Measurements from ENCODE around the gene SEC14L5. TPM values are rescaled to one million over a fixed set of nuclear protein-coding genes. Genes with fewer than 3 reads are reported as not detected.

The SEC14L5 gene
- total and polyA plus RNA-seq, 2 of the 4 experiments (the other 2 are of a cell fraction): 0.07 TPM; not detected in 1

DNA sequence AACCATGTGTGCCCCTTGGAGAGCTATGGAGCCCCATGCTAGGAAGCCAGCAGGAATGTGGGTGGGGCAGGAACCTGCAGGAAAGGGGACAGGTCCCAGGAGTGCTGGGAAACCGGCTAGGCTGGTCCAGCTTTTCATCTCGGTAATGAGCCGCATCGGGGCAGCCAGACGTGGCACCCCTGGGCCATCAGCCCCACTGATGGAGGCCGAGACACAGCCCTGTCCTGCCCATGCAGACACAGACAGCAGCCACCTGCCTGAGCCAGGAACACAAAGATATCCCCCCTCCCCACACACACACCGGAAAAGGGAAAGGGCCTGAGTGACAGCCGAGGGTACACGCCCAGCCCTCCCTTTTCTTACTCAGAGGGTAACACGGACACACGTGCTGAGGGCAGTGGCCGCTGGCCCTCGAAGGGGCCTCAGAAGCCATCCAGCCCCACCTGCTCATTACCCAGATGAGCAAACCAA is 39.3 kb upstream of the SEC14L5 start:
- H2BK15ac ChIP-seq (ENCODE audit: low read depth, low read length): no peak overlapping the region
- peaks cover 14% of the 10 kb centered on the region for H3K4me1 ChIP-seq (ENCODE audit: control insufficient read depth, insufficient read depth, low read length)
- no peaks in the 10 kb centered on the region for H3K36me3 ChIP-seq (ENCODE audit: control insufficient read depth, insufficient read depth, low read length)
- no peak for TF ChIP-seq CHD1 (IDR thresholded peaks at IDR 0.05; ENCODE audit: low read depth, low read length)
- TF ChIP-seq SMC3 (IDR thresholded peaks at IDR 0.05; ENCODE audit: low read depth, low read length): no peak
- TF ChIP-seq, protein P1, sequence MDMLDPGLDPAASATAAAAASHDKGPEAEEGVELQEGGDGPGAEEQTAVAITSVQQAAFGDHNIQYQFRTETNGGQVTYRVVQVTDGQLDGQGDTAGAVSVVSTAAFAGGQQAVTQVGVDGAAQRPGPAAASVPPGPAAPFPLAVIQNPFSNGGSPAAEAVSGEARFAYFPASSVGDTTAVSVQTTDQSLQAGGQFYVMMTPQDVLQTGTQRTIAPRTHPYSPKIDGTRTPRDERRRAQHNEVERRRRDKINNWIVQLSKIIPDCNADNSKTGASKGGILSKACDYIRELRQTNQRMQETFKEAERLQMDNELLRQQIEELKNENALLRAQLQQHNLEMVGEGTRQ (IDR thresholded peaks at IDR 0.05; ENCODE audit: low read depth, low read length): no peak
- no peak for TF ChIP-seq BHLHE40 (IDR thresholded peaks at IDR 0.05; ENCODE audit: low read depth, low read length)
- TF ChIP-seq NFE2L2 (IDR thresholded peaks at IDR 0.05; ENCODE audit: low read depth, low read length): no peak
- TF ChIP-seq, protein P2, sequence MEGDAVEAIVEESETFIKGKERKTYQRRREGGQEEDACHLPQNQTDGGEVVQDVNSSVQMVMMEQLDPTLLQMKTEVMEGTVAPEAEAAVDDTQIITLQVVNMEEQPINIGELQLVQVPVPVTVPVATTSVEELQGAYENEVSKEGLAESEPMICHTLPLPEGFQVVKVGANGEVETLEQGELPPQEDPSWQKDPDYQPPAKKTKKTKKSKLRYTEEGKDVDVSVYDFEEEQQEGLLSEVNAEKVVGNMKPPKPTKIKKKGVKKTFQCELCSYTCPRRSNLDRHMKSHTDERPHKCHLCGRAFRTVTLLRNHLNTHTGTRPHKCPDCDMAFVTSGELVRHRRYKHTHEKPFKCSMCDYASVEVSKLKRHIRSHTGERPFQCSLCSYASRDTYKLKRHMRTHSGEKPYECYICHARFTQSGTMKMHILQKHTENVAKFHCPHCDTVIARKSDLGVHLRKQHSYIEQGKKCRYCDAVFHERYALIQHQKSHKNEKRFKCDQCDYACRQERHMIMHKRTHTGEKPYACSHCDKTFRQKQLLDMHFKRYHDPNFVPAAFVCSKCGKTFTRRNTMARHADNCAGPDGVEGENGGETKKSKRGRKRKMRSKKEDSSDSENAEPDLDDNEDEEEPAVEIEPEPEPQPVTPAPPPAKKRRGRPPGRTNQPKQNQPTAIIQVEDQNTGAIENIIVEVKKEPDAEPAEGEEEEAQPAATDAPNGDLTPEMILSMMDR (conservative IDR thresholded peaks at IDR 0.05; ENCODE audit: low read depth, low read length): no peak
- no peak for TF ChIP-seq RAD21 (IDR thresholded peaks at IDR 0.05; ENCODE audit: low read length)
- TF ChIP-seq, protein P3, sequence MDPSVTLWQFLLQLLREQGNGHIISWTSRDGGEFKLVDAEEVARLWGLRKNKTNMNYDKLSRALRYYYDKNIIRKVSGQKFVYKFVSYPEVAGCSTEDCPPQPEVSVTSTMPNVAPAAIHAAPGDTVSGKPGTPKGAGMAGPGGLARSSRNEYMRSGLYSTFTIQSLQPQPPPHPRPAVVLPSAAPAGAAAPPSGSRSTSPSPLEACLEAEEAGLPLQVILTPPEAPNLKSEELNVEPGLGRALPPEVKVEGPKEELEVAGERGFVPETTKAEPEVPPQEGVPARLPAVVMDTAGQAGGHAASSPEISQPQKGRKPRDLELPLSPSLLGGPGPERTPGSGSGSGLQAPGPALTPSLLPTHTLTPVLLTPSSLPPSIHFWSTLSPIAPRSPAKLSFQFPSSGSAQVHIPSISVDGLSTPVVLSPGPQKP (IDR thresholded peaks at IDR 0.05; ENCODE audit: borderline replicate concordance, low read depth, low read length): no peak
- no peak for TF ChIP-seq MAFK (IDR thresholded peaks at IDR 0.05; ENCODE audit: low read depth, low read length)
- no peak overlapping the region for H3K23ac ChIP-seq (ENCODE audit: low read depth, low read length)
- no peak overlapping the region for H2BK5ac ChIP-seq (ENCODE audit: low read depth, low read length, poor library complexity, severe bottlenecking)
- no peak overlapping the region for H2AK9ac ChIP-seq (replicated peaks; ENCODE audit: low read depth, low read length, poor library complexity)
- no peak overlapping the region for H3K27ac ChIP-seq (ENCODE audit: insufficient read depth, low read length)
- dilution Hi-C loops (cut with HindIII; ENCODE audit: low sequenced_read_pairs, unreplicated experiment): no loop called here
- no peak overlapping the region for H3K4me3 ChIP-seq (ENCODE audit: insufficient read depth, low read depth, low read length)
- H3K4me2 ChIP-seq (ENCODE audit: low read depth, low read length): no peak overlapping the region
- no peak overlapping the region for H2AK5ac ChIP-seq (ENCODE audit: low read depth, low read length)
- intact Hi-C loops (cut with micrococcal nuclease): no loop called here
- no peak overlapping the region for H4K8ac ChIP-seq (ENCODE audit: low read depth in 2 of 2, low read length in 2 of 2)
- H4K91ac ChIP-seq (ENCODE audit: insufficient read depth, low read depth, low read length): no peak overlapping the region
- no peak overlapping the region for H3K18ac ChIP-seq (ENCODE audit: low read depth, low read length)
- no TSS peak for BruUV-seq (replicated peaks)
- CTCF ChIA-PET: no interaction called here
- H3K9me3 ChIP-seq (ENCODE audit: control insufficient read depth, insufficient read depth, low read length): no peaks in the 10 kb centered on the region
- no peak overlapping the region for H3K9ac ChIP-seq (ENCODE audit: low read depth, low read length)
- DNase-seq (no peak), ATAC-seq (ENCODE audit: low read depth) (no peak)
- no peaks in the 10 kb centered on the region for H3K9me1 ChIP-seq (ENCODE audit: insufficient read depth, low read length)
- H2BK20ac ChIP-seq (ENCODE audit: low read depth, low read length): no peak overlapping the region
- in situ Hi-C loops (cut with MboI; ENCODE audit: low sequenced_read_pairs): no loop called here
- H2AFZ ChIP-seq (replicated peaks; ENCODE audit: low read length, poor library complexity): no peak overlapping the region
- POLR2A ChIA-PET (ENCODE audit: unreplicated experiment): no interaction called here
- peaks cover 9% of the 10 kb centered on the region for H3K27me3 ChIP-seq (ENCODE audit: control insufficient read depth, insufficient read depth, low read length)
- H3K14ac ChIP-seq (replicated peaks; ENCODE audit: low read depth, low read length): no peak overlapping the region
- no peak overlapping the region for H4K5ac ChIP-seq (ENCODE audit: low read depth, low read length)
- no peak overlapping the region for H3K56ac ChIP-seq (ENCODE audit: extremely low read depth, insufficient read depth, low read length)
- no peak overlapping the region for H2BK120ac ChIP-seq (ENCODE audit: low read depth, low read length)
- 85% methylated on average over 5 of the region's 13 CpGs; no CpG with 5 or more reads in 1 of the 2 experiments for WGBS, 2 experiments (ENCODE audit: extremely low coverage in 2 of 2, insufficient read length in 1 of 2)
- no peaks in the 10 kb centered on the region for H3K79me1 ChIP-seq (ENCODE audit: low read depth in 1 of 2, low read length in 2 of 2)
- 0 out of 2 replicates have a peak, but pooled peaks cover 4% of the 10 kb centered on the region for H4K20me1 ChIP-seq (ENCODE audit: insufficient read depth, low read length)
- H3K4ac ChIP-seq (ENCODE audit: low read depth, low read length): no peak overlapping the region
